ENCODE data around the gene CACNA1G. TPM values are rescaled to one million over a fixed set of nuclear protein-coding genes. Genes with fewer than 3 reads are reported as not detected.

Gene CACNA1G
- total and polyA plus RNA-seq, 7 donors: 0.02 to 0.24 (median 0.04) TPM; not detected in 2

GRCh38 chr17:50537721-50538548, 22.6 kb upstream of the CACNA1G start:
- Histone ChIP-seq H3K4me1 (peaks cover 16% of the 10 kb centered on the region), H3K36me3 (ENCODE audit: insufficient read depth in 1 of 2, low read depth in 1 of 2) (no peaks in the 10 kb centered on the region), H3K27ac (no peak overlapping the region), H3K27me3 (ENCODE audit: insufficient read depth in 3 of 3, low read length in 2 of 3) (peaks cover 0 to 13% (median 0%) of the 10 kb centered on the region in 3 donors), H3K9me3 (no peaks in the 10 kb centered on the region), H3K4me3 (no peak overlapping the region)
- DNase-seq (no peak), ATAC-seq (no peak)
- intact Hi-C loops (cut with DNase I): no loop called here
- no peak for TF ChIP-seq CTCF (IDR thresholded peaks at IDR 0.05)
- 77 to 86% (median 83%) methylated on average over 19 to 20 of the region's 20 CpGs for WGBS, 3 donors

- TF ChIP-seq CTCF (IDR thresholded peaks at IDR 0.05): no peak
- WGBS, 3 donors: 57 to 66% (median 61%) methylated on average over 20 of the region's 20 CpGs
- DNase-seq: no peak
- Histone ChIP-seq H3K36me3 (ENCODE audit: insufficient read depth in 1 of 2, low read depth in 1 of 2) (no peaks in the 10 kb centered on the region), H3K27ac (no peak overlapping the region), H3K4me1 (peaks cover 12% of the 10 kb centered on the region), H3K27me3 (ENCODE audit: insufficient read depth in 3 of 3, low read length in 2 of 3) (peaks cover 0 to 11% (median 0%) of the 10 kb centered on the region in 3 donors), H3K9me3 (no peaks in the 10 kb centered on the region), H3K4me3 (no peak overlapping the region)
- ATAC-seq: no peak
- intact Hi-C loops (cut with DNase I): no loop called here
Measured at GRCh38 chr17:50538549-50539410, 21.7 kb upstream of the CACNA1G start.

GRCh38 chr17:50539762-50540559, 20.6 kb upstream of the CACNA1G start:
- Histone ChIP-seq H3K27me3 (ENCODE audit: insufficient read depth in 3 of 3, low read length in 2 of 3) (no peaks in the 10 kb centered on the region), H3K9me3 (no peaks in the 10 kb centered on the region), H3K27ac (no peak overlapping the region), H3K4me1 (peaks cover 7% of the 10 kb centered on the region), H3K36me3 (ENCODE audit: insufficient read depth in 1 of 2, low read depth in 1 of 2) (no peaks in the 10 kb centered on the region), H3K4me3 (no peak overlapping the region)
- intact Hi-C loops (cut with DNase I): no loop called here
- TF ChIP-seq CTCF (IDR thresholded peaks at IDR 0.05): no peak
- ATAC-seq: no peak
- no peak for DNase-seq
- 70 to 78% (median 76%) methylated on average over 15 of the region's 15 CpGs for whole genome bisulfite sequencing, 3 donors

- peak overlapping the region; percentile 73 for H3K4me3 ChIP-seq
- peaks cover 7% of the 10 kb centered on the region for H3K4me1 ChIP-seq
- no peaks in the 10 kb centered on the region for H3K9me3 ChIP-seq
- H3K36me3 ChIP-seq (ENCODE audit: insufficient read depth in 1 of 2, low read depth in 1 of 2): no peaks in the 10 kb centered on the region
- no peak for ATAC-seq
- DNase-seq: no peak
- intact Hi-C loops (cut with DNase I): no loop called here
- TF ChIP-seq CTCF (IDR thresholded peaks at IDR 0.05): no peak
- H3K27ac ChIP-seq: peak overlapping the region; percentile 65
- 88 to 92% (median 92%) methylated on average over 11 of the region's 11 CpGs for WGBS, 3 donors
- H3K27me3 ChIP-seq (ENCODE audit: insufficient read depth in 3 of 3, low read length in 2 of 3): no peaks in the 10 kb centered on the region
Measured at GRCh38 chr17:50540560-50541401, 19.7 kb upstream of the CACNA1G start.

All from psoas muscle (tissue), 8 donors.